Esophagus muscularis mucosa (tissue), 3 donors: ENCODE data around the gene PACSIN2.

ENCODE experiments used
- POLR2AphosphoS5 ChIP-seq, 2 donors: sonication (generic); formaldehyde crosslinking; IDR thresholded peaks; one replicate each; pipeline ENCODE4 v1.6.1; 2017; ENCODE audit warnings: antibody characterized with exemption in 2 of 2
- TF ChIP-seq, protein P1 (sequence below), 3 experiments: fragments of 200-600 bp in 2 of 3; fragments of 450-650 bp in 1 of 3; sonication (generic) in 2 of 3; IDR thresholded peaks; one replicate each; pipeline ENCODE4 v1.5.1; 2017 to 2019; ENCODE audit warnings: antibody characterized with exemption in 3 of 3, mild to moderate bottlenecking in 2 of 3, moderate library complexity in 1 of 3

DNA sequence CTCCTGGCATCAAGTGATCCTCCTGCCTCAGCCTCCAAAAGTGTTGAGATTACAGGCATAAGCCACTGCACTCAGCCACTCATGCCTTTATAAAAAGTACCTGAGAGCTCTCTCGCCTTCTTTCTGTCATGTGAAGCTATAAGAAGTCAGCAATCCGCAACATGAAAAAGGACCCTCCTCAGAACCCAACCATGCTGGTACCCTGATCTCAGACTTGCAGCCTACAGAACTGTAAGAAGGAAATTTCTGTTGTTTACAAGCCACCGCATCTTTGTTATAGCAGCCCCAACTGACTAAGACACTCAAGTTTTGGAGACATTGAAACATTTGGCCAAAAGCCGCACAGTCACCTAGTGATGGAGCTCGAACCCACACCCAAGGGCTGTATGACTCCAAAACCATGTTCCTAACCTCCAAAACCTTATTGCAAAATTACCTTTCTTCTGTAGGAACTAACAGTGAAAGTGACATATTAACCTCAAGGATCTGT lies 8.9 kb downstream of the PACSIN2 start:
- TF ChIP-seq, protein P1, sequence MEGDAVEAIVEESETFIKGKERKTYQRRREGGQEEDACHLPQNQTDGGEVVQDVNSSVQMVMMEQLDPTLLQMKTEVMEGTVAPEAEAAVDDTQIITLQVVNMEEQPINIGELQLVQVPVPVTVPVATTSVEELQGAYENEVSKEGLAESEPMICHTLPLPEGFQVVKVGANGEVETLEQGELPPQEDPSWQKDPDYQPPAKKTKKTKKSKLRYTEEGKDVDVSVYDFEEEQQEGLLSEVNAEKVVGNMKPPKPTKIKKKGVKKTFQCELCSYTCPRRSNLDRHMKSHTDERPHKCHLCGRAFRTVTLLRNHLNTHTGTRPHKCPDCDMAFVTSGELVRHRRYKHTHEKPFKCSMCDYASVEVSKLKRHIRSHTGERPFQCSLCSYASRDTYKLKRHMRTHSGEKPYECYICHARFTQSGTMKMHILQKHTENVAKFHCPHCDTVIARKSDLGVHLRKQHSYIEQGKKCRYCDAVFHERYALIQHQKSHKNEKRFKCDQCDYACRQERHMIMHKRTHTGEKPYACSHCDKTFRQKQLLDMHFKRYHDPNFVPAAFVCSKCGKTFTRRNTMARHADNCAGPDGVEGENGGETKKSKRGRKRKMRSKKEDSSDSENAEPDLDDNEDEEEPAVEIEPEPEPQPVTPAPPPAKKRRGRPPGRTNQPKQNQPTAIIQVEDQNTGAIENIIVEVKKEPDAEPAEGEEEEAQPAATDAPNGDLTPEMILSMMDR (IDR thresholded peaks at IDR 0.05), result no peak
- no peak for TF ChIP-seq POLR2AphosphoS5 (IDR thresholded peaks at IDR 0.05)
